Activated CD8-positive, alpha-beta T cell treated with anti-CD3 and anti-CD28 coated beads, Interleukin-2, amount 10 ng/mL, durations not matched to agents 7 days and 5 days (primary cell): ENCODE data around the gene HUWE1. TPM values are rescaled to one million over a fixed set of nuclear protein-coding genes. Genes with fewer than 3 reads are reported as not detected.
A peak's percentile ranks its signal among the peaks of the same experiment; 100 is the strongest.

Experiments used
- ATAC-seq: fragments of 150-1000 bp; cut with Tn5 transposase; one replicate; pipeline ENCODE4 v1.10.0; 2021; ENCODE audit warnings: moderate library complexity
- CTCF ChIA-PET: fragments of 350-600 bp; sonication (Branson Sonifier 250); formaldehyde crosslinking; loops from one replicate; lab custom pipeline; 2021; ENCODE audit warnings: antibody characterized with exemption; lab: Charles Lee
- POLR2A ChIA-PET: fragments of 350-600 bp; sonication (Branson Sonifier 250); formaldehyde crosslinking; loops from one replicate; lab custom pipeline; 2021; ENCODE audit warnings: antibody characterized with exemption; lab: Charles Lee
- DNase-seq: peaks from one replicate; pipeline ENCODE4 v3.0.0-alpha.2; 2020
- H3K27ac Mint-ChIP-seq: one replicate; pipeline ENCODE4 v1.8.0; 2021; ENCODE audit warnings: mild to moderate bottlenecking, mixed read lengths
- H3K27me3 Mint-ChIP-seq: one replicate; pipeline ENCODE4 v1.8.0; 2021; ENCODE audit warnings: low read depth, mixed read lengths
- H3K36me3 Mint-ChIP-seq: one replicate; pipeline ENCODE4 v1.8.0; 2021; ENCODE audit warnings: low read depth, mixed read lengths
- H3K4me1 Mint-ChIP-seq: one replicate; pipeline ENCODE4 v1.8.0; 2021; ENCODE audit warnings: low read depth, mixed read lengths
- H3K4me3 Mint-ChIP-seq: one replicate; pipeline ENCODE4 v1.8.0; 2021; ENCODE audit warnings: mild to moderate bottlenecking, mixed read lengths
- H3K9me3 Mint-ChIP-seq: one replicate; pipeline ENCODE4 v1.8.0; 2022; ENCODE audit warnings: mixed read lengths; ENCODE audit not compliant: insufficient read depth
- total RNA-seq, 2 experiments: library from RNA; stranded (reverse); gene quantifications; one replicate each; pipeline ENCODE4 v1.2.3, GENCODE V29; 2021

The HUWE1 gene
- total RNA-seq, 2 experiments from 2014 or later, result 223 to 231 TPM

DNA sequence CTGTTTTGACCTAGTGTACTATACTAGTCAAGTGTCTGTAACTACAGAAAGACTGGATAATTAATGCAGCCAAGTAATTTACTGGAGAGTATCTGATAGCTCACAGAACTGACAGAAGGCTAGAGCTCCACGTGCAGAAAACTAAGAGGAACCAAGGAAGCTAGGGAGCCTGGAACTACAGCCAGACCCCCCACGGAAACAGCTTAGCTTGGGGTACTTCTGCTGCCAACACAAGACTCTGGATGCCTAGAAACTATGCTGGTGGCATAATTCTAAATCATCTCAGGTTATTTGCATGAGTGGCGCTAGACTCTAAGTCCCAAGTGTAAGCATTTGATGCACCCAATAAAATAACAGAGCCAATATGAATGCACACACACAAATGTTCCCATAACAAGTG, 26.5 kb downstream of the HUWE1 start:
- ChIA-PET POLR2A (no interaction called here), CTCF (no interaction called here)
- ATAC-seq (no peak), DNase-seq (no peak)
- Mint-ChIP-seq H3K27ac (no peak overlapping the region), H3K4me3 (no peak overlapping the region), H3K9me3 (no peaks in the 10 kb centered on the region), H3K4me1 (peaks cover 14% of the 10 kb centered on the region), H3K36me3 (peaks cover 37% of the 10 kb centered on the region), H3K27me3 (no peaks in the 10 kb centered on the region)

DNA sequence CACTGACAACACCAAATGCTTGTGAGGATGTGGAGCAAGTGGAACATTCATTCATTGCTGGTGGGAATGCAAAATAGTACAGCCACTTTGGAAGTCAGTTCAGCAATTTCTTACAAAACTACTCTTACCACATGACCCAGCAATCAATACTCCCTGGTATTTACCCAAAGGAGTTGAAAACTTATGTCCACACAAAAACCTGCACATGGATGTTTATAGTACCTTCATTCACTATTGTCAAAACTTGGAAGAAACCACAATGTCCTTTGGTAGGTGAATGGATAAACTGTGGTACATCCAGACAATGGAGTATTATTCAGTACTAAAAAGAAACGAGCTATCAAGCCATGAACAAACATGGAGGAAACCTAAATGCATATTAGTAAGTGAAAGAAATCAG, 27.5 kb downstream of the HUWE1 start:
- Mint-ChIP-seq H3K27me3 (no peaks in the 10 kb centered on the region), H3K27ac (no peak overlapping the region), H3K4me1 (peaks cover 23% of the 10 kb centered on the region), H3K4me3 (no peak overlapping the region), H3K9me3 (no peaks in the 10 kb centered on the region), H3K36me3 (peaks cover 34% of the 10 kb centered on the region)
- ChIA-PET POLR2A (no interaction called here), CTCF (no interaction called here)
- DNase-seq, result no peak
- no peak for ATAC-seq

DNA sequence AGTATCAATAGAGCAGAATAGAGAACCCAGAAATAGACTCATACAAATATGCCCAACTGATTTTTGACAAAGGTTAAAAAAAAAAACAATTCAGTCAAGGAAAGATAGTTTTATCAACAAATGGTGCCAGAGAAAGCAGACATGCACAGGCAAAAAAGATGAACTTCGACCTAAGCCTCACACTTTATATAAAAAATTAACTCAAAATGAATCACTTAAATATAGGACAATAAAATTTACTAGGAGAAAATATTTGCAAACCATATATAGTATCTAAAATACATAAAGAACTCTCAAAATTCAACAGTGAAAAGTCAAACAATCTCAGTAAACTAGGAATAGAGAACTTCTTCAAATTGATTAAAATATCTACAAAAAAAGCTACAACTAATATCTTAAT, 29.7 kb downstream of the HUWE1 start:
- H3K4me1 Mint-ChIP-seq, result peaks cover 33% of the 10 kb centered on the region

DNA sequence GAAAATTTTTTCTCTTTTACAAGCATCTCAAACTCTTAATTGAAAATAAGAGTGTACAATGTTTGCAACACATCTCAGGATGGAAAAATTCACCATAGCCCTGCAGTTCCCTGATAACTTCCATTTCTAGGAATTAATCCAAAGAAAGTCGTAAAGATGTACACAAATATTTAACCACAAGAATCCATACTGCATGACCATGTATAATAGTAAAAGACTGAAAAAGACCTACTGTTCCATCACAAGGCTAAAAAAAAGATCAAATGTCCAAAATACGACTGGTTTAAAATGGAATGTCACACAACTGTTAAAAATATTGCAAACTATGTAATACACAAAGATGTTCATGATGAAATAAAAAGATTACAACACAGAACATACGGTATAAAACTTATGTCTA, 32.1 kb downstream of the HUWE1 start:
- ATAC-seq (no peak), DNase-seq (no peak)
- H3K27ac Mint-ChIP-seq, result peak overlapping the region; percentile 20
- no peaks in the 10 kb centered on the region for H3K9me3 Mint-ChIP-seq
- ChIA-PET POLR2A (no interaction called here), CTCF (no interaction called here)
- H3K4me3 Mint-ChIP-seq, result no peak overlapping the region
- H3K36me3 Mint-ChIP-seq, result peaks cover 28% of the 10 kb centered on the region
- peaks cover 28% of the 10 kb centered on the region for H3K4me1 Mint-ChIP-seq
- H3K27me3 Mint-ChIP-seq, result no peaks in the 10 kb centered on the region

More for the DNA sequence above, 29.7 kb downstream of the HUWE1 start:
- peaks cover 28% of the 10 kb centered on the region for H3K36me3 Mint-ChIP-seq
- H3K4me3 Mint-ChIP-seq, result no peak overlapping the region
- H3K27ac Mint-ChIP-seq, result no peak overlapping the region
- DNase-seq, result no peak
- ATAC-seq, result no peak
- H3K9me3 Mint-ChIP-seq, result no peaks in the 10 kb centered on the region
- POLR2A ChIA-PET, result no interaction called here
- H3K27me3 Mint-ChIP-seq, result no peaks in the 10 kb centered on the region
- CTCF ChIA-PET, result no interaction called here

DNA sequence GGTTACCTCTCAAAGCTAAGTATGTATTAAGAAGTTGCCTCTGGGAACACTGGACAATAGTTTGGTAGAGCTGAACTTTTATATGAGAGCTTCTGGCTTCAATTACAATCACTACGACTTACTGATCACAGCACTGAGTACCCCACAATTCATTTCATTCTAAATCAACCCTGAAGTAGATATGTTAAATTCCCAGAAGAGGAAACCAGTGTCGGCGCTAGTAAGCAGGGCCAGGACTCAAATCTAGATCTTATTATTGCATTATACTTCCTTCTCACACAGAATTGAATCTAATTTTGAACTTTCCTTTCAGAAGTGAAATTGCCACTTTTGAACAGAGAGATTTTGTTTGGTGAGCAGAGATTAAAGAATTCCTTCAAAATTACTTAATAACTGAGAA, 41.8 kb downstream of the HUWE1 start:
- H3K27me3 Mint-ChIP-seq, result no peaks in the 10 kb centered on the region
- peaks cover 50% of the 10 kb centered on the region for H3K36me3 Mint-ChIP-seq
- ATAC-seq (no peak), DNase-seq (no peak)
- H3K4me3 Mint-ChIP-seq, result no peak overlapping the region
- ChIA-PET CTCF (no interaction called here), POLR2A (no interaction called here)
- peaks cover 3% of the 10 kb centered on the region for H3K4me1 Mint-ChIP-seq
- no peaks in the 10 kb centered on the region for H3K9me3 Mint-ChIP-seq
- H3K27ac Mint-ChIP-seq, result no peak overlapping the region

DNA sequence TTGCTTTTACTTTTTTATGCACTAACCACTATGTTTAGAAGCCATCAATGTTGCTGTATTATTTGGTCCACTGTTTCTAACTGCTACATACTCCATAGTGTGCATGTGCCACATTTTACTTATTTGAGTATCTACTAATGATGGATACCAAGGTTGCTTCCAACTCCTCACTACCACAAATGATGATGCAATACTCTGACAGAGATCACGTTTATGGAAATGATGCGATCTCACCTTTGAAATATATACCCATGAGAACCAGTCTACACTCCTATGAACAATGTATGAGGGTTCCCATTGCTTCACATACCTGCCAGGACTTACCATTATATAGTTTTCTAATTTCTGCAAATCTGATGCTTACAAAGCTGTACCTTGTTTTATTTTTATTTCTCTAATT, 44.2 kb downstream of the HUWE1 start:
- POLR2A ChIA-PET, result no interaction called here
- CTCF ChIA-PET, result no interaction called here
- Mint-ChIP-seq H3K27me3 (no peaks in the 10 kb centered on the region), H3K27ac (no peak overlapping the region), H3K9me3 (no peaks in the 10 kb centered on the region), H3K4me1 (peaks cover 3% of the 10 kb centered on the region), H3K36me3 (peaks cover 49% of the 10 kb centered on the region), H3K4me3 (no peak overlapping the region)
- no peak for DNase-seq
- no peak for ATAC-seq

DNA sequence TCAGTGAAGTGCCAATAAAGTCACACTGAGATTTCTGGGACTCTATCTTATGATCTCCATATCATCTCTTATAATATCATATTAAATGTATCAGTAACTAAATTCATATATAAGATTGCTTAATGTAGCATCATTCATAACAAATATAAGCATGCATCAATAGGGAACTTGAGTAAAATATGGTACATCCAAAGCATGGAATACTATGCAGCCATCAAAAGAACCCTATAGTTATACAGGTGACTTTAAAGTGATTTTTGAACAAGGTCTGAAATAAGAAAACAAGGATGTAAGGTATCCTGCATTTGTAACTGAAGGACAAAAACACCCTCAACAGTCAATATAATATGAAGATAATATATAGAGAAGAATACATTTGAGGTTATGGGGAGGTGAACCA, 47.3 kb downstream of the HUWE1 start:
- ChIA-PET POLR2A (no interaction called here), CTCF (no interaction called here)
- no peaks in the 10 kb centered on the region for H3K4me1 Mint-ChIP-seq
- no peak overlapping the region for H3K4me3 Mint-ChIP-seq
- H3K36me3 Mint-ChIP-seq, result peaks cover 42% of the 10 kb centered on the region
- H3K27me3 Mint-ChIP-seq, result no peaks in the 10 kb centered on the region
- DNase-seq (no peak), ATAC-seq (no peak)
- H3K9me3 Mint-ChIP-seq, result no peaks in the 10 kb centered on the region
- no peak overlapping the region for H3K27ac Mint-ChIP-seq

DNA sequence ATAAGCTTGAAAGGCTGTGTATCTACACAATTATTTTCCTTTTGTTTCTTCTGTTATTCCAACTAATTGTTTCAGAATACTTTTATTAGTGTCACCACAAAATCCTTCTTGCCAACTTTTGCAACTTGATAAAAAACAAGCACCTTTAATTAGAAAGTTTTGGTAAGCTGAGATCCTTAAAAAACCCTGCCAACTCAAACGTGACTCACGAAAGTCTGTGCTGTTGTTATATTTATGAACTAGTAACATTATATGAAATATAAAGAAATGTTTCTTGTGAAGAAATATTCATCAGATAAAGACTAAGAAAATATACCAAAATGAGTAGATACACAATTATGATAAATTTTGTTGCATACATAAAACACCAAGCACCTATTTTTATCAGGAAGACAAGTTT, 49.0 kb downstream of the HUWE1 start:
- H3K4me1 Mint-ChIP-seq, result no peaks in the 10 kb centered on the region
- H3K27me3 Mint-ChIP-seq, result no peaks in the 10 kb centered on the region
- no peak overlapping the region for H3K27ac Mint-ChIP-seq
- H3K4me3 Mint-ChIP-seq, result no peak overlapping the region
- DNase-seq (no peak), ATAC-seq (no peak)
- H3K9me3 Mint-ChIP-seq, result no peaks in the 10 kb centered on the region
- CTCF ChIA-PET, result no interaction called here
- POLR2A ChIA-PET, result no interaction called here
- H3K36me3 Mint-ChIP-seq, result peaks cover 39% of the 10 kb centered on the region

DNA sequence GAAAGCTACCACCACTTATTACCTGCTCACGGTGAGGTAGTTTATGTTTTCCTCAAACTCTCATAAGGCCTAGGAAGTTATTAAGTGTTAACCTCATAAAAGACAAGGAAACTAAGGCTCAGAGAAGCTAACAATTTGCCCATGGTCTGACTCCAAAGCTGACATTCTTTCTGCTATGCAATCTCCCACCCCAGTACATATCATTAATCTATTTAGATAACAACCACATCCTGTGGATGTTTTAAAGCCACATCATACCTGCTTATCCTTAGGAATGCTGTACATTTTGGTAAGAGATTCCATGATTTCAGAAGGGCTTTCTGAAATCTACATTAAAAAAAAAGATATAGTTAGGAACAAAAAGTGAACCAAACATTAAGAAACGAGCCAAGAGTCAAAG, 55.4 kb downstream of the HUWE1 start:
- H3K4me1 Mint-ChIP-seq, result no peaks in the 10 kb centered on the region
- DNase-seq, result no peak
- H3K4me3 Mint-ChIP-seq, result no peak overlapping the region
- H3K9me3 Mint-ChIP-seq, result no peaks in the 10 kb centered on the region
- H3K36me3 Mint-ChIP-seq, result peaks cover 59% of the 10 kb centered on the region
- ATAC-seq, result no peak
- CTCF ChIA-PET, result no interaction called here
- no peaks in the 10 kb centered on the region for H3K27me3 Mint-ChIP-seq
- POLR2A ChIA-PET, result no interaction called here
- no peak overlapping the region for H3K27ac Mint-ChIP-seq

DNA sequence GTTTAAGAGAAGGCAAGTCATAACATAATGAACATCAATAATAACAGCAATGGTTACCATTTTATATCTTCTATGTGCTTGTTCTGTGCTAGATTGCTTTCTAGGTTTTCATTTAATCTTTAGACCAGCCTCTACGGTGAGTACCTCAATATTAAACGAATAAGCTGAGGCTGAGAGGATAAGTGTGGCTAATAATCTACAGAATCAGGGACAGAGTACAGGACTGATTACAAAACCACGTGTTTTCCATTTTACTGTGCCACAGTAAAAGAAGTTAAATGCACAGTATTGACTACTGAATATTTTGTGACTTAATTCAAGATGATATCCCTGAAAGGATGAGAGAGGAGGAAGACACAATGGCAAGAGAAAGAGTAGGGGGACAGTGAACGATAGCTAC, 56.3 kb downstream of the HUWE1 start:
- Mint-ChIP-seq H3K9me3 (no peaks in the 10 kb centered on the region), H3K4me3 (no peak overlapping the region), H3K4me1 (no peaks in the 10 kb centered on the region), H3K27me3 (no peaks in the 10 kb centered on the region), H3K36me3 (peaks cover 59% of the 10 kb centered on the region), H3K27ac (no peak overlapping the region)
- POLR2A ChIA-PET, result no interaction called here
- CTCF ChIA-PET, result no interaction called here
- no peak for DNase-seq
- ATAC-seq, result no peak

DNA sequence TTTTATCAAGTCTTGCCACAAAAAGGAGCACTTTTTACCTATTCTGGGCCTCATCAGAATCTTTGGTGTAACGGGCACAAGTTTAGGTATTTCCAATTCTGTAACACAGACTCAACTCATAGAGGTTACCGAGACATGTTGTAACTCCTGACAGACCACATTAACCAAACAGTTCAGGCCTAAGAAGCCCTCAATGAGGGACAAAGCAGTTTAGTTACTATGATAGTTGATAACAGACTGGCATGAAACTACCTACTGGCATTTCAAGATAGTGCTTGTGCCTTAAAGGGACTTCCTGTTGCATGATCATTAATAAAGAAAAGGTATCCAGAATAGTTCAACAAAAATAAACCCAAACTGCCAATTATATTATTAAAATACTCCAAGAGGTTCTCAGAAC, 64.1 kb downstream of the HUWE1 start:
- Mint-ChIP-seq H3K4me1 (peaks cover 2% of the 10 kb centered on the region), H3K9me3 (no peaks in the 10 kb centered on the region), H3K27me3 (no peaks in the 10 kb centered on the region), H3K4me3 (no peak overlapping the region), H3K36me3 (peaks cover 54% of the 10 kb centered on the region), H3K27ac (no peak overlapping the region)
- no peak for ATAC-seq
- CTCF ChIA-PET, result no interaction called here
- no peak for DNase-seq
- POLR2A ChIA-PET, result interaction anchor here (0.6 kb wide), 1 partner anchor 47 kb away, joined by 3 read pairs; no protein-coding TSS in a partner anchor

DNA sequence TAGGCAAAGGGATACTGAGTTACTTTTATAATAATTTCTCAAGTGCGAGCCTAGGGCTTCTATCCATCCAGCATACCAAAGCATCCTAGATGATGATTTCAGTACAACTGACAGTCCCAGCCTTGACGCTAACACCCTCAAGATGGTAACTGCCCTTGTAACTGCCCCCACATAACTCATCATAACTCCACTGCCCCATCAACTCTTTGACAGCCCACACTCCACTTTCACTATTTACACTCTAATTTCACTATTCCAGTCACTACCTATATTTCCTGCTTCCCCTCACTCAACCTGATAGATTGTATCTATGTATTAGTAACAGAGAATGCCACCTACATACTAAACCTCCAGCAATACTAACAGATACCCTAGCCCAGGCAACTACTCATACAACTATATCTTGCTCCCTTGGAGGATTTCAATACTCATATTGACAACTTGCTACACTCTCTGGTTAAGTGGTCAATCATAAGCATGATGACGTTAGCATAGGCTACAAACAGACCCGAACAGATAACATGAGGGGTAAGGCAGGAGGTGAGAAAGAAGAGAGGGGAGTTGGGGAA, 65.0 kb downstream of the HUWE1 start:
- POLR2A ChIA-PET, result interaction anchor here (0.6 kb wide), 1 partner anchor 347 kb away, joined by 3 read pairs; no protein-coding TSS in a partner anchor
- Mint-ChIP-seq H3K27ac (peak overlapping the region; percentile 1), H3K36me3 (peaks cover 56% of the 10 kb centered on the region), H3K9me3 (no peaks in the 10 kb centered on the region), H3K27me3 (no peaks in the 10 kb centered on the region), H3K4me1 (peaks cover 2% of the 10 kb centered on the region), H3K4me3 (no peak overlapping the region)
- no peak for DNase-seq
- ATAC-seq, result no peak
- CTCF ChIA-PET, result no interaction called here

DNA sequence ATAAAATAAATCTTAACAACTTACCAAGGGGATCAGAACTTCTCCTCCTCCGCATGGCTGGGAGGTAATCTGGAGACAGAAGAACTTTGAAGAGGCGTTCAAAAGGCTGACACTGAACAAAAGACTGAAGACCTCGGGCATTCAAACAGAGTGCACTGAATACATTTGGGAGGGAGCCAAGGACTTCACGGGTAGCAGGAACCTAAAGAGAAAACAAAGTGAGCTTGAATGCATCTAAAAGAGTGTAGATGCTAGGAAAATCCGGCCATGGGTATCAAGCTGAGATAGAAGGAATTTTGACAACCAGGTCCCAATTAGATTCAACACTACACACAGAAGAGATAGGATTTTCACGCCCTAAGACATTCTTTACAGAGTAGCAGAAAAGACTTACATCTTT, 69.6 kb downstream of the HUWE1 start:
- no peak for ATAC-seq
- no peaks in the 10 kb centered on the region for H3K9me3 Mint-ChIP-seq
- no peak for DNase-seq
- H3K27ac Mint-ChIP-seq, result no peak overlapping the region
- H3K27me3 Mint-ChIP-seq, result no peaks in the 10 kb centered on the region
- H3K4me3 Mint-ChIP-seq, result no peak overlapping the region
- POLR2A ChIA-PET, result no interaction called here
- H3K36me3 Mint-ChIP-seq, result peaks cover 70% of the 10 kb centered on the region
- CTCF ChIA-PET, result no interaction called here
- H3K4me1 Mint-ChIP-seq, result peaks cover 3% of the 10 kb centered on the region
